H9 (cell line): ENCODE results near the gene B9D1. TPM values are rescaled to one million over a fixed set of nuclear protein-coding genes. Genes with fewer than 3 reads are reported as not detected.

Experiments used
- DNase-seq: peaks from one replicate; pipeline ENCODE4 v3.0.0-alpha.2; 2017
- H2AFZ ChIP-seq: one replicate; pipeline ENCODE4 v1.6.1; 2013; ENCODE audit warnings: mild to moderate bottlenecking, low read length, control low read depth, moderate library complexity
- H2AK5ac ChIP-seq: 2 replicates; pipeline ENCODE4 v1.6.1; 2013; ENCODE audit warnings: low read length, control low read depth, mixed read lengths; ENCODE audit not compliant: insufficient read length
- H2BK120ac ChIP-seq: one replicate; pipeline ENCODE4 v1.6.1; 2013; ENCODE audit warnings: low read depth, mild to moderate bottlenecking, low read length, control low read depth, inconsistent platforms; ENCODE audit not compliant: poor library complexity, severe bottlenecking
- H2BK12ac ChIP-seq: 2 replicates; pipeline ENCODE4 v1.6.1; 2013; ENCODE audit warnings: low read length, control low read depth, mixed read lengths, low read depth; ENCODE audit not compliant: insufficient read length
- H2BK15ac ChIP-seq: 2 replicates; pipeline ENCODE4 v1.6.1; 2013; ENCODE audit warnings: low read depth, low read length, control low read depth
- H2BK20ac ChIP-seq: one replicate; pipeline ENCODE4 v1.6.1; 2013; ENCODE audit warnings: low read depth, mild to moderate bottlenecking, low read length, control low read depth, inconsistent platforms; ENCODE audit not compliant: poor library complexity, severe bottlenecking
- H2BK5ac ChIP-seq: 2 replicates; pipeline ENCODE4 v1.6.1; 2013; ENCODE audit warnings: low read length, control low read depth, mixed read lengths; ENCODE audit not compliant: insufficient read length
- H3K14ac ChIP-seq: 2 replicates; pipeline ENCODE4 v1.6.1; 2013; ENCODE audit warnings: low read length, control low read depth; ENCODE audit not compliant: insufficient read depth
- H3K18ac ChIP-seq: 2 replicates; pipeline ENCODE4 v1.6.1; 2013; ENCODE audit warnings: low read depth, mild to moderate bottlenecking, mixed read lengths, low read length, control low read depth; ENCODE audit not compliant: insufficient read length
- H3K23ac ChIP-seq: 2 replicates; pipeline ENCODE4 v1.6.1; 2013; ENCODE audit warnings: low read length, control low read depth, mixed read lengths, low read depth; ENCODE audit not compliant: insufficient read length
- H3K23me2 ChIP-seq: 2 replicates; pipeline ENCODE4 v1.6.1; 2013; ENCODE audit warnings: low read depth, mild to moderate bottlenecking, mixed read lengths, low read length, control low read depth; ENCODE audit not compliant: insufficient read length, poor library complexity, severe bottlenecking
- H3K27ac ChIP-seq: 2 replicates; pipeline ENCODE4 v1.5.1; 2013; ENCODE audit warnings: low read length, control low read depth, mixed read lengths, low read depth; ENCODE audit not compliant: insufficient read length
- H3K27me3 ChIP-seq: 2 replicates; pipeline ENCODE4 v1.6.1; 2013; ENCODE audit warnings: low read length, control low read depth, inconsistent platforms; ENCODE audit not compliant: insufficient read depth
- H3K4ac ChIP-seq: 2 replicates; pipeline ENCODE4 v1.6.1; 2013; ENCODE audit warnings: low read depth, mild to moderate bottlenecking, control low read depth, inconsistent platforms, low read length, moderate library complexity
- H3K4me1 ChIP-seq: 2 replicates; pipeline ENCODE4 v1.6.1; 2013; ENCODE audit warnings: low read length, control low read depth, inconsistent platforms; ENCODE audit not compliant: insufficient read depth
- H3K4me2 ChIP-seq: 2 replicates; pipeline ENCODE4 v1.6.1; 2013; ENCODE audit warnings: low read length, control low read depth, mixed read lengths; ENCODE audit not compliant: insufficient read length, insufficient read depth
- H3K56ac ChIP-seq: 2 replicates; pipeline ENCODE4 v1.6.1; 2013; ENCODE audit warnings: low read depth, mild to moderate bottlenecking, mixed read lengths, low read length, control low read depth; ENCODE audit not compliant: insufficient read length
- H3K79me1 ChIP-seq: 2 replicates; pipeline ENCODE4 v1.6.1; 2013; ENCODE audit warnings: low read depth, mild to moderate bottlenecking, moderate library complexity, low read length, control low read depth, inconsistent platforms; ENCODE audit not compliant: insufficient read depth, poor library complexity, severe bottlenecking
- H3K79me2 ChIP-seq: 2 replicates; pipeline ENCODE4 v1.6.1; 2013; ENCODE audit warnings: low read length, control low read depth, inconsistent platforms; ENCODE audit not compliant: insufficient read depth
- H3K9ac ChIP-seq: 2 replicates; pipeline ENCODE4 v1.6.1; 2013; ENCODE audit warnings: low read length, control low read depth, mixed read lengths; ENCODE audit not compliant: insufficient read length; ENCODE audit errors: extremely low read depth
- H3K9me3 ChIP-seq: one replicate; pipeline ENCODE4 v1.6.1; 2013; ENCODE audit warnings: low read depth, low read length, inconsistent platforms; ENCODE audit not compliant: control insufficient read depth
- H3T11ph ChIP-seq: one replicate; pipeline ENCODE4 v1.6.1; 2013; ENCODE audit warnings: mild to moderate bottlenecking, low read length, control low read depth, inconsistent platforms
- H4K20me1 ChIP-seq: one replicate; pipeline ENCODE4 v1.6.1; 2013; ENCODE audit not compliant: control insufficient read depth, insufficient read length, insufficient read depth
- H4K5ac ChIP-seq: 2 replicates; pipeline ENCODE4 v1.6.1; 2013; ENCODE audit warnings: low read depth, mild to moderate bottlenecking, mixed read lengths, low read length, control low read depth; ENCODE audit not compliant: insufficient read length
- H4K8ac ChIP-seq: replicated peaks from 2 replicates; pipeline ENCODE4 v1.6.1; 2013; ENCODE audit warnings: low read length, control low read depth, mixed read lengths, low read depth; ENCODE audit not compliant: insufficient read length
- H4K91ac ChIP-seq: 2 replicates; pipeline ENCODE4 v1.6.1; 2013; ENCODE audit warnings: low read depth, mild to moderate bottlenecking, moderate library complexity, mixed read lengths, low read length, control low read depth; ENCODE audit not compliant: insufficient read length
- H3K27ac Mint-ChIP-seq, 3 experiments: 2 replicates in 2 of 3; 3 replicates in 1 of 3; pipeline ENCODE4 v1.8.0; 2020 to 2021; ENCODE audit warnings: mixed read lengths in 3 of 3, mild to moderate bottlenecking in 1 of 3, moderate library complexity in 1 of 3
- H3K27me3 Mint-ChIP-seq: 2 replicates; pipeline ENCODE4 v1.8.0; 2021; ENCODE audit warnings: low read depth, mild to moderate bottlenecking, moderate library complexity, mixed read lengths
- H3K36me3 Mint-ChIP-seq, 3 experiments: 2 replicates in 2 of 3; 3 replicates in 1 of 3; pipeline ENCODE4 v1.8.0; 2020 to 2021; ENCODE audit warnings: low read depth in 3 of 3, mixed read lengths in 3 of 3; ENCODE audit not compliant: insufficient read depth in 1 of 3
- H3K4me1 Mint-ChIP-seq, 2 experiments: 2 replicates each; pipeline ENCODE4 v1.8.0; 2020; ENCODE audit warnings: mixed read lengths in 2 of 2
- H3K4me3 Mint-ChIP-seq, 2 experiments: 2 replicates in 1 of 2; 3 replicates in 1 of 2; pipeline ENCODE4 v1.8.0; 2020 to 2021; ENCODE audit warnings: mild to moderate bottlenecking in 2 of 2, mixed read lengths in 2 of 2, moderate library complexity in 1 of 2
- H3K9me3 Mint-ChIP-seq, 2 experiments: 2 replicates in 1 of 2; 3 replicates in 1 of 2; pipeline ENCODE4 v1.8.0; 2020; ENCODE audit warnings: mild to moderate bottlenecking in 2 of 2, mixed read lengths in 2 of 2, moderate library complexity in 1 of 2
- CTCF ChIP-seq: fragments of 200-600 bp; sonication (generic); conservative IDR thresholded peaks from 3 replicates; pipeline ENCODE4 v1.8.0; 2021; ENCODE audit warnings: antibody characterized with exemption, mild to moderate bottlenecking
- WGBS: extraction: QIAGEN DNeasy Blood & Tissue Kit; methylation state at CpG from one replicate; pipeline ENCODE4 v1.1.7; 2013; ENCODE audit warnings: missing lambda C conversion rate, low lambda C conversion rate, mixed read lengths; ENCODE audit not compliant: insufficient read length; ENCODE audit errors: extremely low coverage; 5-methylcytosine and 5-hydroxymethylcytosine counted together
- total RNA-seq: library from RNA; stranded (reverse); gene quantifications from 2 replicates; pipeline ENCODE4 v1.2.1, GENCODE V29; 2021

B9D1 gene
- total RNA-seq, 1 experiment from 2014 or later = 30.4 TPM

DNA sequence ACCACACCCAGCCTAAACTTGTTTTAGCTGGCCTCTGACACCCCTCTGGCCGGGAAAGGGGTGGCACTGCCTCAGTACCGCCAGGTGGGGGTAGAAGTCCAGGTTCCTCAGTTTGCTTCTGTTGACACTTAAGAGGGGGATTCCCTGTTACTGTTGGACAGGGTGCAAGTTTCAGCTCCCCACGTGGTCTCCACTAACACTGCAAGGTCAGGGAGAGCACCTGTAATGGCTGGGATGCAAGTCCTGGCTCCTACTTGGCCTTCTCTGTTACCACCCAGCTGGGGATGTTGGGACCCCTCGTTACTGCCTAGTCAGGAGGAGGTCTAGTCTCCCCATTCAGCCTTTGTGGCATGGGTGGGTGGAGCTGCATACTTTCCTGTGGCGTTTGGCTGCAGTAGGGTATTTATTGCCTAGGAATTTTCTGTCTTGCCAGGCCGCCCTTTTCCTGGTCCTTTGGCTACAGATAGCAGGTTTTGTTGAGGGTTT is 35.1 kb upstream of the B9D1 start:
- Mint-ChIP-seq H3K4me3 (no peak overlapping the region), H3K4me1 (peaks cover 14 to 25% of the 10 kb centered on the region in 2 experiments), H3K27me3 (no peaks in the 10 kb centered on the region; the same call in 1 of the 2 replicates), H3K27ac (no peak overlapping the region), H3K36me3 (peaks cover 0 to 5% (median 0%) of the 10 kb centered on the region in 3 experiments; a peak in 1 of 7 replicates), H3K9me3 (no peaks in the 10 kb centered on the region; a peak in 1 of 5 replicates)
- no peaks in the 10 kb centered on the region for H3K23me2 ChIP-seq
- H3K9ac ChIP-seq = no peak overlapping the region
- no peak overlapping the region for H3K27ac ChIP-seq
- no peak overlapping the region for H3K56ac ChIP-seq
- no peak overlapping the region for H2BK20ac ChIP-seq
- H2AFZ ChIP-seq = no peak overlapping the region
- H3K4me1 ChIP-seq = no peaks in the 10 kb centered on the region; the same call in 1 of the 2 replicates
- no peak overlapping the region for H2BK5ac ChIP-seq
- H3K23ac ChIP-seq = no peak overlapping the region
- no peak overlapping the region for H3T11ph ChIP-seq
- H2BK12ac ChIP-seq = no peak overlapping the region
- H4K20me1 ChIP-seq = no peaks in the 10 kb centered on the region
- no peak overlapping the region for H3K4ac ChIP-seq
- H3K79me2 ChIP-seq = no peaks in the 10 kb centered on the region
- no peak overlapping the region for H3K14ac ChIP-seq
- H4K91ac ChIP-seq = no peak overlapping the region
- H3K27me3 ChIP-seq = no peaks in the 10 kb centered on the region
- TF ChIP-seq CTCF = peak; percentile 76
- no peak overlapping the region for H3K18ac ChIP-seq
- no peak overlapping the region for H2BK120ac ChIP-seq
- peak; percentile 85 for DNase-seq
- no peaks in the 10 kb centered on the region for H3K9me3 ChIP-seq
- no peak overlapping the region for H2AK5ac ChIP-seq
- H3K79me1 ChIP-seq = no peaks in the 10 kb centered on the region
- no peak overlapping the region for H4K5ac ChIP-seq
- H2BK15ac ChIP-seq = no peak overlapping the region
- no peak overlapping the region for H4K8ac ChIP-seq
- WGBS = no CpG with 5 or more reads among the region's 6 CpGs
- H3K4me2 ChIP-seq = no peak overlapping the region
